ENCODE measurements around the gene RPL13A. TPM values are rescaled to one million over a fixed set of nuclear protein-coding genes. Genes with fewer than 3 reads are reported as not detected.
A peak's percentile ranks its signal among the peaks of the same experiment; 100 is the strongest.
"Not testable (repeated sequence)": the region's sequence is repeated elsewhere in the genome, so short reads cannot be mapped to it uniquely, and the experiment has no call there.

RPL13A gene
- 1,000 to 10,000 TPM; 4,147 to 5,288 TPM for total RNA-seq

GRCh38 chr19:49487277-49488045, at the start of gene RPL13A:
RPL13A (plus strand) TSS chr19:49487608; CDS start chr19:49487630, 22 bp downstream.
- DNase-seq (ENCODE audit: low spot score in 2 of 2) (peak; percentile 100), ATAC-seq (peak; percentile 89 to 94)
- no peaks in the 10 kb centered on the region for H3K9me3 Mint-ChIP-seq
- peak within 1 kb of the TSS; percentile 100 for H3K27ac Mint-ChIP-seq
- H3K36me3 Mint-ChIP-seq = peaks cover 46 to 61% of the 10 kb centered on the region in 2 donors

DNA sequence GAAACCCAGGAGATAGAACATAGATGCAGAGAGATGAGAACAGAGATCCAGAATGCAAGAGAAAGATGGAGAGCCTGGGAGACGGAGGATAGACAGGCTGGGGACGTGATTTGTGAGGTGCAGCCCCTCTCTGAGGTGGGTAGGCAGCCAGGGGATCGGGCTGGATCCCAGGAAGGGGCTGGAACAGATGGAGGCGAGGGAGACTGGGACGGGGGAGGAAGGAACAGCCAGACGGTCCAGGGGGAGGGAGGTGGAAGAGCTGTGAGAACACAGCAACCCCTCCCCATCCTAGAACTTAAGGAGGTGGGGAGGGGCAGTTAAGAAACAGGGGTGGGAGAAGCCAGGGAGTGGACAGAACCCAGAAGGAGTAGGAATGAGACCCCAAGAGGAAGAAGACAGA, 49.1 kb upstream of the RPL13A start:
- Mint-ChIP-seq H3K9me3 (no peaks in the 10 kb centered on the region), H3K36me3 (no peaks in the 10 kb centered on the region), H3K27ac (no peak overlapping the region)
- no peak for DNase-seq (ENCODE audit: low spot score in 2 of 2)
- no peak for ATAC-seq

DNA sequence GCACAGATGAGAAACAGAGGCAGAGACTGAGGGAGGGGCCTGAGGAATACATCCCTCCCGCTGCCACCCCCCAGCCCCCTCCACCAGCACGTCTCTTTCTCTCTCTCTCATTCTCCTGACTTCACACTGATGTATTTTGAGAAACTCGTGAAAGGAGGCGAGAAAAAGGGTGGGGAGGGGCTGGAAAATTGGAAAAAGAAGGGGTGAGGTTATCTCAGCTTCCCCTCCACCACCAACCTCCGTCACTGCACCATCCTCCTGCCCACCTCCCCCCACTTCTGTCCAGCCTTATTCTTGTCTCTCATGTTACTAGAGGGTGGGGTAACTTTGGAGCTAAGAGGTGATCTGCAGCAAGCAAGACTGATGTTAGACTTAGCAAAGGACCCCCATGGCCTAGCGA, 47.6 kb upstream of the RPL13A start:
- Mint-ChIP-seq H3K27ac (no peak overlapping the region), H3K9me3 (no peaks in the 10 kb centered on the region), H3K36me3 (no peaks in the 10 kb centered on the region)
- ATAC-seq (no peak), DNase-seq (ENCODE audit: low spot score in 2 of 2) (no peak)

DNA sequence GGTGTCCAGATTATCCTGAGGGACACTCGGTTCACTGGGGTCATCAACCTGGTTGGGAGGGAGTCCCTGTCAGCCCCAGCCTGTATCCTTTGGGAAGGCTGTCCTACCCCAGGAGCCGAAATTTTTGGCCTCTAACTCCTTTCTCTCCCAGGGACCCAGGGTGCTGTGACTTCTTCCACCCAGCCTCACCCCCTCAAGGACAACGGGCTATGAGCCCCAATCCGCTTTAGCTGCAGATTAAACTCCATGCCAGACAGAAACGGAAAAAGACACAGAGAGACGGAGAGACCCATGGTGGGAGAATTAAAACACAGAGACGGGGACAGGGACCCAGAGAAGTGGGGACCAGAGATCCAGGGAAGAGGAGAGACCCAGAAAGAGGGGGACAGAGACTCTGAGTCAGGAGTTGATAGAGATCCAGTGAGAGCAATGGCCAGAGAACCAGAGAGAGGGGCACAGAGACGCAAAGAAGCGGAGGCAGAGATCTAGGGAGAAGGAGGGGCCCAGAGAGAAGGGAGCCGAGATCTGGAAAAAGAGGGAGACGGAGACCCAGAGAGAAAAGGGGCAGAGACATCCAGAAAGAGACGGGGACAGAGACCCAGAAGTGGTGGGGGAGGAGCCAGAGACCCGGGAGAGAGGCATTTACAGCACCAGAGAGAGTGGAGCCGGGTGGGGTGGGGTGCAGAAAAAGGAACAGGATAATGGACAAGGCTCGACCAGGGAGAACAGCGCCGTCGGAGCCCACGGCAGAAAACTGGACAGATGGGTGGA, 46.8 kb upstream of the RPL13A start:
- ATAC-seq (no peak), DNase-seq (ENCODE audit: low spot score in 2 of 2) (no peak)
- Mint-ChIP-seq H3K9me3 (no peaks in the 10 kb centered on the region), H3K36me3 (no peaks in the 10 kb centered on the region), H3K27ac (no peak overlapping the region)

DNA sequence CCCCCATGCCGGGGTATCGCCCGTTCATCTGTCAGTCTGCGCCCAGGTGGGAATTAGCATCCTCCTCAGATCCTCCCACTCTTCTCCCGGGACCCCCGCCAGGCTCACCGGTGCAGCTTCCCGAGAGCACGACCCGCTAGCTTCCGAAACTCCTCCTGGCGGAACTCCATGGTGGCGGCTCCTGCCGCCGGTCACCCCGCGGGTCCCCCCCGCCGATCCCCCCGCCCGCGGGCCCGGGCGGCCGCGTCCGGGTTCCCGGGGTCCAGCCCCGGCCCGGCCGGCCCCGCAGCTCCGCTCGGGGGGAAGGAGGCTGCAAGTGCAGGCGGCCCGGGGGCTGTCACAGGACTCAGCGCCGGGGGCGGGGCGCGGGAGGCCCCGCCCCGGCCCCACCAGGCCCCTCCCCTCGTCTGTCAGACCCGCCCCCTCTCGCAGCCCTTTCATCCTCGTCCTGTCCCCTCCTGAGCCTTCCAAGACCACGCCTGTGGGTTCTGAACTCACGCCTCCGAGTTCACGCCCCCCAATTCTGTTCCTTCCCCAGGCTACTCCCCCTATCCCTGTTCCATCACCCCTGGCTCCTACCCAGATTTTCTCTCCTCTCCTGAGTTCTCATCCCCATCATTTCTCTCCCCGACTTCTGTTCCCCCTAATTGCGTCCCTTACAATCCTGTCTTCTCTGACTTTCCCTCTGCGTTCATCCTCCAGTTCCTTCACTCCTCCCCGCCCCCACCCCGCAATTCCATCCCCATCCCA, 46.0 kb upstream of the RPL13A start, which contains the start of gene SLC17A7:
Gene SLC17A7, minus strand, starts transcription at position 318 of the 750 bp plus-strand sequence. Its CDS starts 148 bp downstream, at position 170.
- ATAC-seq (peak in 1 of 2 donors; percentile 19), DNase-seq (ENCODE audit: low spot score in 2 of 2) (no peak)
- Mint-ChIP-seq H3K27ac (no peak within 1 kb of the TSS), H3K9me3 (no peaks in the 10 kb centered on the region), H3K36me3 (peaks cover 0 to 2% of the 10 kb centered on the region in 2 donors)

GRCh38 chr19:49441960-49442350, 45.5 kb upstream of the RPL13A start:
- H3K9me3 Mint-ChIP-seq = no peaks in the 10 kb centered on the region
- DNase-seq (ENCODE audit: low spot score in 2 of 2) = no peak
- no peak overlapping the region for H3K27ac Mint-ChIP-seq
- H3K36me3 Mint-ChIP-seq = peaks cover 0 to 6% of the 10 kb centered on the region in 2 donors
- no peak for ATAC-seq

DNA sequence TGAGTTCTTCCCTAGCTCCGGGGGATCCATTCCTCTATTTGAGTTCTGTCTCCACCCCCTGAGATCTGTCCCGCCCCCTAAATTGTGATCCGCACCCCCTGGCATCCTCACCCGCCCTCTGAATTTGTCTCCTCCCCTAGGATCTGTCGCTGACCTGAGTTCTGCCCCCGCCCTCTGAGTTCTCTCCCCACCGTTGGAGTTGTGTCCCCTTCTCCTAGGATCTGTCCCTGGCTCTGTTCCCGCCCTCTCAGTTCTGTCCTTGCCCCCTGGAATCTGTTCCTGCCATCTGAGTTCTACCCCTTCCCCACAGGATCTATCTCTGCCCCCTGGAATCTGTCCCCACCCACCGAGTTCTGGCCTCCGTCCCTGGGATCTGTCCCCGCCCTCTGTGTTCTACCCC, 45.1 kb upstream of the RPL13A start:
- peaks cover 0 to 6% of the 10 kb centered on the region in 2 donors for H3K36me3 Mint-ChIP-seq
- no peaks in the 10 kb centered on the region for H3K9me3 Mint-ChIP-seq
- no peak overlapping the region for H3K27ac Mint-ChIP-seq
- no peak for DNase-seq (ENCODE audit: low spot score in 2 of 2)
- no peak for ATAC-seq

DNA sequence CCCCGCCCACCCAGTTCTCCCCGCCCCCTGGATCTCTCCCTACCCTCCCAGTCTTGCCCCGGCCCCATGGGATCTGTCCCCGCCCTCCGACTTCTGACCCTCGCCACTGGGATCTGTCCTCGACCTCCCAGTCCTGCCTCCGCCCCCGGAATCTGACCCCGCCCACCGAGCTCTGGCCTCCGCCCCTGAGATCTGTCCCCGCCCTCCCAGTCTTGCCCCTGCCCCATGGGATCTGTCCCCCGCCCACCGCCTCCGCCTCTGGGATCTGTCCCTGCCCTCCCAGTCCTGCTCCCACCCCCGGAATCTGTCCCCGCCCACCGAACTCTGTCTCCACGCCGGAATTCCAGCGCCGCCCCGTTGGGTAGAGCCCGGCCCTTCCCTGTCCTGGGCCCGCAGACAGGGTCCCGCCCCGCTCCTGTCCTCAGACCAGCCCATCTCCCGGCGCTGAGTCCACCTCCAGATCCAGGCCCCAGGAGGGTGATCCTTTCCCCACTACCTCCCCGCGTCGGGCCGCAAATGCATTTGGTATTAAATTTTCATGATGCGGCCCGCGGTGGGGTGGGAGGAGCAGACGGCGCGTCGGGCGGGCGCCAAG, 44.5 kb upstream of the RPL13A start:
- Mint-ChIP-seq H3K27ac (peak overlapping the region in 1 of 2 donors; percentile 67), H3K36me3 (peaks cover 0 to 6% of the 10 kb centered on the region in 2 donors), H3K9me3 (no peaks in the 10 kb centered on the region)
- ATAC-seq = peak; percentile 30 to 50
- DNase-seq (ENCODE audit: low spot score in 2 of 2) = peak in 1 of 2 donors; percentile 74

DNA sequence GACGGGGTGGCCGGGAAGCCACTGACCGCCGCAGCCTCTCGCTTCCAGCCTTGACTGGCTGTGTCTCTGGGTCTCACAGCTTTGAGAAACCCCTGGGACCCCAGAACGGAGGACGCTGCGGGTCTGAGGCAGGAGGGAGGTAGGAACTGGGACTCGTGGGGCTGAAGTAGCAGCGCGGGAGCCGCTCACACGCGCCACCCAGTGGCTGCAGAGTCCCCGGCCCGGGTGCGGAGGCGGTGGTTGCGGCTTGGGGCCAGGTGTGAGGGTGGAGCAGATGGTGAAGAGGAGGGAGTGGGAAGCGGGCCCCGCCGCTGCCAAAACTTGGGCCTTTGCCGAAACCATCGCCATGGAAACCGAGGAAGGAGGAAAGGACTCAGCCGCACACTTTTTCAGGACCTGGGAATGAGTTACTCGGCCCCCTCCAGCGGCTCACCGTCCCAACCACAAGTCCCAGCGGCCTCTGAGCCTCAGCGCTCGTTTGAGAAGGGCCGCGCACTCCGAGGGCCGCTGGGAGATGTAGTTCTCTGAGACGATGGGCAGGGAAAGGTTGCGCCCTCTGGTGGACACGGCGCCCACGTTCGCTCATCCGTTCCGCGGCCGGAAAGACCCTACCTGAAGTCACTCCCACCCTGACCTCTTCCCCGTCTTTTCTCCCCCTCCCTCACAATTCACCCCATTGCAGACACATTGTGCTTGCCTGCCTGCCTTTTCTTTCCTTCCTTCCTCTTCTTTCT, 43.9 kb upstream of the RPL13A start:
- ATAC-seq (peak; percentile 86 to 92), DNase-seq (ENCODE audit: low spot score in 2 of 2) (peak; percentile 94 to 96)
- Mint-ChIP-seq H3K9me3 (no peaks in the 10 kb centered on the region), H3K27ac (peak overlapping the region in 1 of 2 donors; percentile 67), H3K36me3 (peaks cover 0 to 11% of the 10 kb centered on the region in 2 donors)

DNA sequence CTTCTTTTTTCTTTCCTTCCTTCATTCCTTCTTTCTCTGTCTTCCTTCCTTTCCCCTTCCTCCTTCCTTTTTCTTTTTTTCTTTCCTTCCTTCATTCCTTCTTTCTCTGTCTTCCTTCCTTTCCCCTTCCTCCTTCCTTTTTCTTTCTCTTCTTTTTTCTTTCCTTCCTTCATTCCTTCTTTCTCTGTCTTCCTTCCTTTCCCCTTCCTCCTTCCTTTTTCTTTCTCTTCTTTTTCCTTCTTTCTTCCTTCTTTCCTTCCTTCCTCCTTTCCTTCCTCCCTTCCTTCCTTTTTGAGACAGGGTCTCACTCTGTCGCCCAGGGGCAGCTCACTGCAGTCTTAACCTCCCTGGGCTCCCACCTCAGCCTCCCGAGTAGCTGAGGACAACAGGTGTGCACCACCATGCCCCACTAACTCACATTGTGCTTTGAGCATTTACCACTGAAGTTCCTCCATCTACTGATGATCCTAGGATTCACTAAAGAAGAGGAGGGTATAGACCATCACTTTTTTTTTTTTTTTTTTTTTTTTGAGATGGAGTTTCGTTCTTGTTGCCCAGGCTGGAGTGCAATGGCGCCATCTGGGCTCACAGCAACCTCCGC, 43.2 kb upstream of the RPL13A start:
- Mint-ChIP-seq H3K27ac (peak overlapping the region; percentile 67 to 69), H3K36me3 (peaks cover 0 to 17% of the 10 kb centered on the region in 2 donors)
- ATAC-seq; H3K9me3 Mint-ChIP-seq; DNase-seq (ENCODE audit: low spot score in 2 of 2): not testable (repeated sequence)

DNA sequence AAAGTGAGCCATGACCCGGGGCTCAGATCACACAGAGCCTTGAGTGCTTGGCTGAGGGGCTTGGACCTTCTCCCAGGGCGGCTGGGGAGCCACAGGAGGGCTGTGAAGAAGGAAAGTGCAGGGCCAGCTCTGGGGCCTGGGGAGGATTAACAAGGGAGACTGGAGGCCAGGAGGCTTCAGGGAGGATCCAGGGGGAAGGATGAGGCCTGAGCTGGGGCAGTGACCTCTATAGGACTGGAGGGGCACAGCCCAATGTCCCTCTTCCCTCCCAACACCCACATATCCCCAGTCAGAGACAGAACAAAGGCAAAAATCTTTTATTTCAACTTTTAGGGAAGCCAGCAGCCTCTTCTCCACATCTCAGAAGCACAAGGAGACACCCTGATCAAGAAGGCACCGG, 41.4 kb upstream of the RPL13A start:
- ATAC-seq (no peak), DNase-seq (ENCODE audit: low spot score in 2 of 2) (no peak)
- no peak overlapping the region for H3K27ac Mint-ChIP-seq
- H3K36me3 Mint-ChIP-seq = peaks cover 5 to 34% of the 10 kb centered on the region in 2 donors
- no peaks in the 10 kb centered on the region for H3K9me3 Mint-ChIP-seq

DNA sequence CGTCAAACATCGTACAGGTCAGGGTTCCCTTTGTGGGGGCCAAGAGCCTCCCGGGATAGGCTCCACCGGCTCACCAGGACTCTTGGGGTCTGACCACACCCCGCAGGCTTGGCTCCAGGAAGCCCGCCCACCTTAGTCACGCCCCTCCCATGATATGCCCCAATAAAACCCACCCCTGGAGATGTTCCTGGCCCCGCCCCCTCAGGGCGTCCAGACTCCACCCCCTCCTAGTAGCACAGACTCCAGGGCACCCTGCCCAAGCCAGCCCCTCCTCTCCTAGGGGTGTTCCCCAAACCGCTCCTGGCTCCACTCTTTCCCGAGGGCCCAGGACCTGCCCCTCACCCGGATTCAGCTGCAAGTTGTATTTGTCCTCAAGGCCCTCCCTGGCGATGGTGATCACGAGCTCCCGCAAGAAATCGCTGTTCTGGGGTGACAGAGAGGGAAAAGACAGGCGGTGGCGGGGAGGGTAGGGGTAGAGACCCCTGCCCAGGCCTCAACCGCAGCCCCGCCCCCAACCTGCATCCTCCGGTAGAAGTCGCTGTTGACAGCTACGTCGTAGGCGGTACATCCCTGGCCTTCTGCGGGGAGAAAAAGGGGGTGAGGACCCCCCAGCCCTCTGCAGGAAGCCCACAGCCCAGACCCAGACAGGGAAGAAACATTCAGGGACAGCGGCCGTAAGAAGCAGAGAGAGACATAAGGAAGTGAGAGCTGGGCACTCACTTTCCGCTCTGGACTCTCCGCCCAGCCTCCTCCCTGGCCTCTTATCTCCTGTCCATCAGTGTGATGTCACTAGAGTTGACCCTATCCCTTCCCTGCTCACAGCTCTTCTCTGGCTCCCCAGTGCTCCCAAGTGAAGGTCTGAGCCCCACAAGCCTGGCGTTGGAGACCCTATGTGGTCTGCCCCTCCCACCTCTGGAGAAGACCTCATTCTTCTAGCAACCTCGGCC, 39.6 kb upstream of the RPL13A start:
- DNase-seq (ENCODE audit: low spot score in 2 of 2) (no peak), ATAC-seq (no peak)
- no peaks in the 10 kb centered on the region for H3K9me3 Mint-ChIP-seq
- peaks cover 11 to 41% of the 10 kb centered on the region in 2 donors for H3K36me3 Mint-ChIP-seq
- peak overlapping the region in 1 of 2 donors; percentile 47 for H3K27ac Mint-ChIP-seq

DNA sequence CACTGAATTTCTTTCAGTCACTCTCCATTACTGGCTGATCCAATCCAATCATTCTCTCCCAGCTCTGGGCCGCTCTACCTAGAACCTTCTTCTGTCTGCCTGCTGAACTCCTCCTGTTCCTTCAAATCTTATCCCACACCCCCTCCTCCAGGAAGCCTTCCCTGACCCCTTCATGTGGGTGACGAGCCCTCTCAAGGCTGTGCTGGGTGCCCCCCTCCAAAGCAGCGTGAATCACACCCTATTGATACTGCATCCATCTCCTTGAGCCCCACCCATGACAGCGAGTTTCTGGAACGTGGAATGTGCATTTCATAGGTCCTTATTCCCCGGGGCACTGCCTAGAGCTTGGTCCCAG, 39.0 kb upstream of the RPL13A start:
- DNase-seq (ENCODE audit: low spot score in 2 of 2) = no peak
- peaks cover 11 to 41% of the 10 kb centered on the region in 2 donors for H3K36me3 Mint-ChIP-seq
- H3K27ac Mint-ChIP-seq = peak overlapping the region; percentile 17 to 47
- ATAC-seq = no peak
- H3K9me3 Mint-ChIP-seq = no peaks in the 10 kb centered on the region

DNA sequence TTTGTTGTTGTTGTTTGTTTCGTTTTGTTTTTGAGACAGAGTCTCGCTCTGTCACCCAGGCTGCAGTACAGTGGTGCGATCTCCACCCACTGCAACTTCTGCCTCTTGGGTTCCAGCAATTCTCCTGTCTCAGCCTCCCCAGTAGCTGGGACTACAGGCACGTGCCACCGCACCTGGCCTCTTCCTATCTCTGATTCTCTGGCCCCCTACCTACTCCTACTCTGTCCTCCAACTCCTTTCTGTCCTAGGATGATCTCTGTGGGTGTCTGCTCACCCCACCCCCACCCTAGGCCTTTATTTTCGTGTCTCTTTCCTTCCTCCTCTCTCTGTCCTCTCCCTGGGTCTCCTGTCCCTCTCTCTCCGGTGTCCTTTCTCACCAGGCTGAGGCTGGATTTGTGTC, 37.0 kb upstream of the RPL13A start:
- Mint-ChIP-seq H3K9me3 (no peaks in the 10 kb centered on the region), H3K27ac (peak overlapping the region; percentile 99), H3K36me3 (peaks cover 11 to 48% of the 10 kb centered on the region in 2 donors)
- ATAC-seq (no peak), DNase-seq (ENCODE audit: low spot score in 2 of 2) (no peak)
